ENCODE data around the gene IL17RA.
A peak's percentile ranks its signal among the peaks of the same experiment; 100 is the strongest.

IL17RA gene

GRCh38 chr22:17106785-17107546, 22.2 kb downstream of the IL17RA start:
- DNase-seq = peak; percentile 38

GRCh38 chr22:17107547-17107810, 22.7 kb downstream of the IL17RA start:
- no peak for DNase-seq

GRCh38 chr22:17108256-17109112, 23.7 kb downstream of the IL17RA start:
- no peak for DNase-seq

GRCh38 chr22:17109113-17109865, 24.5 kb downstream of the IL17RA start:
- DNase-seq = no peak

- no peak for DNase-seq
Observed at GRCh38 chr22:17109976-17110375, 25.2 kb downstream of the IL17RA start.

DNA sequence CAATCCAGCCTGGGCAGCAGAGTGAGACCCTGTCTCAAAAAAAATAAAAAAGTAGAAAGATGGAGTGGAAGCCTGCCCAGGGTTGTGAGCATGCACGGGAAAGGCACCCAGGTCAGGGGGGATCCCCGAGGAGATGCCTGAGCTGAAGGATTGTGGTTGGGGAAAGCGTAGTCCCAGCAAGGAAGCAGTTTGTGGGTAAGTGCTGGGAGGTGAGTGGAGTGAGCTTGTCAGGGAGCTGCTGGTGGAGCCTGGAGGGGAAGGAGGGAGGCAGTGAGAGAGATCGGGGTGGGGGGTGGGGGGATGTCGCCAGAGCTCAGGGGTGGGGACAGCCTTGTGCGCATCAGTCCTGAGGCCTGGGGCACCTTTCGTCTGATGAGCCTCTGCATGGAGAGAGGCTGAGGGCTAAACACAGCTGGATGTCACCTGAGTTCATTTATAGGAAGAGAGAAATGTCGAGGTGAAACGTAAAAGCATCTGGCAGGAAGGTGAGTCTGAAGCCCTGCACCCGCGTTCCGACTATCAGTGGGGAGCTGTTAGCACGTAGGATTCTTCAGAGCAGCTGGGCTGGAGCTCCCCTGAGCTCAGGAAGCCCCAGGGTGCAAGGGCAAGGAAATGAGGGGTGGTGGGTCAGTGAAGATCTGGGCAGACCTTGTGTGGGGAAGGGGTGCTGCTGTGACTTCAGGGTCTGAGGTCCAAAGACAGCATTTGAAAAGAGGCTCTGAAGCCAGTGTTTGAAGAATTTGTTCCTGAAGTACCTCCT, 26.2 kb downstream of the IL17RA start:
- no peak for DNase-seq

DNA sequence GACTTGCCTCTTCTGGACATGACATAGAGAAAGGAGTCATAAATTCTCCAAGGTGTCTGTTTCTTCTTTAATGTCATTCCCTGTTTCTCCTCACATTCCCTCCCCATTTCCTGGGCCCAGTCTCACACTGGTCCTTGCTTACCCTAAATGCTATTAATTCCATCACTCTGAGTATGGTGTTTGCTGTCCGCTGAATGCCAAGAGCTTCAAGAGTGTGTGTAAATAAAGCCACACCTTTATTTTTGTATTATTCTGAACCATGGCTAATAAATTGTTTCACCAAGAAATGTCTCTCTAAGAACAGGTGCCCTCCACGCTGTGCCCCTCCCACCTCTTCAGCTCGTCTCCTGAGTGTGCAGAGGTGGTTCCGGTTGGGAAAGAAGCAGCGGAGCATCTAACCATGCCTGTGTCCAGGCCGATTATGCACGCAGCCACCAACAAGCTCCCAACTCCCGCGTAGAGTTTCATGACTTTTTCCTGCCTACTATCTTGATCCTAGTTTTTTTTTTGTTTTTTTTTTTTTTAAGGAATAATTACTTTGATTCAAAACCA, 27.8 kb downstream of the IL17RA start:
- no peak for DNase-seq

DNA sequence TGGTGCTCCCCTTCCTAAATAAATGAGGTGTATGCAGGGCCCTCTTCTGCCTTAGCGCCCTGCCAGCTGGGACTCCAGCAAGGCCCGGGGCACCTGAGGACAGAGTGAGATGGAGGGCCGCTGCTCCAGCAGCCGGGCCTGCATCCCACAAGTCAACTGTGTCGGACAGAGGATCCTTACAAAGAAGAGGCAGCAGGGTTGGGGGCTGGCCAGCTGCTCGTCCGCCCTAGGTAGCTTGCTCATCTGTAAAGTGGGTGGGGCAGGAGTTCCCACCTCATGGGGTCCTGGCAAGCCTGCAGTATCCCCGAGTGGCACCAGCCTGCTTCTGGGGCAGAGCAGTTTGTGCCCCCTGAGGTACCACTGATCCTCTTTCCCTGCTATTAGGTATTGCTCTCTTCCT, 28.8 kb downstream of the IL17RA start:
- DNase-seq = no peak

GRCh38 chr22:17114173-17114897, 29.5 kb downstream of the IL17RA start:
- DNase-seq = no peak

- no peak for DNase-seq
Observed at GRCh38 chr22:17114898-17115235, 30.1 kb downstream of the IL17RA start.

GRCh38 chr22:17115236-17115635, 30.4 kb downstream of the IL17RA start:
- DNase-seq = no peak

- no peak for DNase-seq
Observed at GRCh38 chr22:17115945-17116565, 31.3 kb downstream of the IL17RA start.

GRCh38 chr22:17116572-17117330, 32.0 kb downstream of the IL17RA start:
- no peak for DNase-seq

DNA sequence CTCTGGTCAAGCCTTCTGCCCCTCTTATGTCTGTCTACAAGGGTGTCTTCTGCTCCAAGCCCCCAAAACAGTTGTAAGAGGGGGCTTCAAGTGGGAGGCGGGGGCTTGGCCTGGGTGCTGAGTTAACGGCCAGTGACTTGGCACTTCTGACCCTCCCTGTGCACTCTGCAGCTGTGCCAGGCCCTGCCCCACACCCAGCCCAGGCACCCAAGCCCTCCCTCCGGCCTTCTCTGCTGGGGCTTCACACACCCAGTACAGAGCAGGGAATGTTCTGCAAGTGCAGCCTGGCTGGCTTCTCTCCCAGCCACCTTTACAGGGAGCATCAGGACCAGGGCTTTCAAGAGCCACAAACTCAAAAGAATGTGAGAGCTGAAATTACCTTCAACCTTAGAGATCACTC, 32.6 kb downstream of the IL17RA start:
- no peak for DNase-seq

- no peak for DNase-seq
Observed at GRCh38 chr22:17117890-17118289, 33.1 kb downstream of the IL17RA start.

- DNase-seq = no peak
Observed at GRCh38 chr22:17118342-17118741, 33.5 kb downstream of the IL17RA start.

GRCh38 chr22:17119481-17120202, 34.8 kb downstream of the IL17RA start:
- DNase-seq = no peak

GRCh38 chr22:17120281-17120680, 35.5 kb downstream of the IL17RA start:
- DNase-seq = peak; percentile 64

DNA sequence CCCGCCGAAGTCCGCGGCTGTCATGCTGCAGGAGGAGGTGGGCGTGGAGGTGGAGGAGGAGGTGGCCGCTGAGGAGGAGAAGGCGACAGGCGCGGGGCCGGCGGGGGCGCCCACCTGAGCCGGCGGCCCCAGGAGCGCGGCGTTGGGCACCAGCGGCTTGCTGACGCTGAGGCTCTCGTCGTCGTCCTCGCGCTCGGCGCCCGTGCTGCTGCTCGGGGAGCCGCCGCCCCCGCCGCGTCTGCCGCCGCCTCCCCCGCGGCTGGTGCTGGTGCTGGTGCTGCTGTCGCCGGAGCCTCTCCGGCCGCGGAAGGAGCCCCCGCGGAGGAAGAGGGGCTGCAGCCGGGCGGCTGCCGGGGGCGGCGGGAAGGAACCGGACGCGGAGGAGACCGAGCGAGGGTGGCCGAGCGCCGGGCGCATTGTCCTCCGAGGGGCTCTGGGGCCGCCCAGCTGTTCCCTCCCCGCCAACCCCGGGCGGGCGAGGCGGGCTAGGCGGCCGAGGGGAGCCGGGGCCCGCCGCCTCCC, 36.0 kb downstream of the IL17RA start:
- DNase-seq = peak; percentile 41
